B cell (primary cell): ENCODE data around the gene LRRC47. TPM values are rescaled to one million over a fixed set of nuclear protein-coding genes. Genes with fewer than 3 reads are reported as not detected.

ENCODE experiments used
- ATAC-seq: fragments of 200-7000 bp; cut with Tn5 transposase; one replicate; pipeline ENCODE4 v1.10.0; 2021; ENCODE audit warnings: low read depth, mild to moderate bottlenecking, moderate number of reproducible peaks, moderate library complexity
- CTCF ChIA-PET: fragments of 350-600 bp; sonication (Branson Sonifier 250); formaldehyde crosslinking; loops from one replicate; lab custom pipeline; 2021; ENCODE audit warnings: antibody characterized with exemption, inconsistent platforms; lab: Charles Lee
- POLR2A ChIA-PET: fragments of 350-600 bp; sonication (Branson Sonifier 250); formaldehyde crosslinking; loops from one replicate; lab custom pipeline; 2021; ENCODE audit warnings: antibody characterized with exemption; lab: Charles Lee
- DNase-seq: peaks from one replicate; pipeline ENCODE4 v3.0.0; 2013
- H2AFZ ChIP-seq: 2 replicates; pipeline ENCODE4 v1.6.1; 2012; ENCODE audit warnings: mild to moderate bottlenecking, low read depth, low read length; ENCODE audit not compliant: insufficient read depth, poor library complexity, severe bottlenecking
- H3K27ac ChIP-seq, 2 donors: 1 replicate in 1 of 2; 2 replicates in 1 of 2; pipeline ENCODE4 v1.5.1; 2012 to 2013; ENCODE audit warnings: low read length in 2 of 2, mild to moderate bottlenecking in 2 of 2, moderate library complexity in 1 of 2
- H3K27me3 ChIP-seq, 4 experiments: fragments of 200-600 bp in 1 of 4; sonication (generic) in 1 of 4; replicated peaks in 1 of 4; 1 replicate in 2 of 4; 2 replicates in 2 of 4; pipeline versions ENCODE4 v1.6.1 to v1.7.0; 2013 to 2016; ENCODE audit warnings: low read length in 3 of 4, mild to moderate bottlenecking in 2 of 4, mixed read lengths in 1 of 4, moderate library complexity in 1 of 4; ENCODE audit not compliant: insufficient read depth in 4 of 4, control insufficient read depth in 3 of 4; ENCODE audit errors: control extremely low read depth in 1 of 4
- H3K36me3 ChIP-seq, 2 experiments: replicated peaks in 1 of 2; 1 replicate in 1 of 2; 2 replicates in 1 of 2; pipeline versions ENCODE4 v1.6.1 to v1.7.1; 2013; ENCODE audit warnings: low read length in 1 of 2; ENCODE audit not compliant: insufficient read depth in 2 of 2, control insufficient read depth in 1 of 2; ENCODE audit errors: control extremely low read depth in 1 of 2, extremely low read depth in 1 of 2
- H3K4me1 ChIP-seq, 2 donors: fragments of 200-600 bp in 1 of 2; sonication (generic) in 1 of 2; 1 replicate in 1 of 2; 2 replicates in 1 of 2; pipeline versions ENCODE4 v1.5.1 to v1.6.1; 2013 to 2017; ENCODE audit warnings: low read length in 2 of 2; ENCODE audit not compliant: control insufficient read depth in 2 of 2, insufficient read depth in 2 of 2
- H3K4me2 ChIP-seq: replicated peaks from 2 replicates; pipeline ENCODE3; 2012; ENCODE audit warnings: mild to moderate bottlenecking, low read depth, low read length; ENCODE audit not compliant: poor library complexity, severe bottlenecking
- H3K4me3 ChIP-seq, 5 experiments: fragments of 200-600 bp in 1 of 5; sonication (generic) in 1 of 5; 1 replicate in 3 of 5; 2 replicates in 2 of 5; pipeline versions ENCODE4 v1.5.1 to v1.7.0; 2011 to 2016; ENCODE audit warnings: low read length in 4 of 5, mild to moderate bottlenecking in 4 of 5, low read depth in 2 of 5, control low read depth in 1 of 5, moderate library complexity in 1 of 5; ENCODE audit not compliant: insufficient read depth in 1 of 5; ENCODE audit errors: control extremely low read depth in 1 of 5, extremely low read depth in 1 of 5
- H3K79me2 ChIP-seq: fragments of 200-600 bp; sonication (generic); one replicate; pipeline ENCODE4 v1.6.0; 2016; ENCODE audit warnings: low read length; ENCODE audit not compliant: control insufficient read depth, insufficient read depth
- H3K9ac ChIP-seq: fragments of 200-600 bp; sonication (generic); 2 replicates; pipeline ENCODE4 v1.6.1; 2017; ENCODE audit warnings: mild to moderate bottlenecking, low read length, moderate library complexity
- H3K9me3 ChIP-seq, 3 donors: one replicate each; pipeline versions ENCODE4 v1.6.1 to v1.7.1; 2013; ENCODE audit warnings: low read length in 2 of 3; ENCODE audit not compliant: control insufficient read depth in 2 of 3, insufficient read depth in 1 of 3; ENCODE audit errors: control extremely low read depth in 1 of 3
- H4K20me1 ChIP-seq: 2 replicates; pipeline ENCODE4 v1.6.0; 2012; ENCODE audit warnings: mild to moderate bottlenecking, low read length; ENCODE audit not compliant: insufficient read depth, control insufficient read depth, poor library complexity, severe bottlenecking
- H3K27ac Mint-ChIP-seq: one replicate; pipeline ENCODE4 v1.8.0; 2021; ENCODE audit warnings: mixed read lengths
- H3K27me3 Mint-ChIP-seq: one replicate; pipeline ENCODE4 v1.8.0; 2021; ENCODE audit warnings: mixed read lengths
- H3K4me1 Mint-ChIP-seq: one replicate; pipeline ENCODE4 v1.8.0; 2021; ENCODE audit warnings: mixed read lengths
- H3K4me3 Mint-ChIP-seq: one replicate; pipeline ENCODE4 v1.8.0; 2021; ENCODE audit warnings: mixed read lengths
- H3K9me3 Mint-ChIP-seq: one replicate; pipeline ENCODE4 v1.8.0; 2022; ENCODE audit warnings: mixed read lengths; ENCODE audit not compliant: insufficient read depth
- EZH2 ChIP-seq: IDR thresholded peaks from 2 replicates; pipeline ENCODE4 v1.6.1; 2012; ENCODE audit warnings: borderline replicate concordance, low read depth, mild to moderate bottlenecking, moderate library complexity, low read length; ENCODE audit not compliant: insufficient read depth, poor library complexity, severe bottlenecking
- WGBS: methylation state at CpG from one replicate; pipeline ENCODE4 v1.1.5; 2013; ENCODE audit warnings: missing lambda C conversion rate; ENCODE audit not compliant: insufficient coverage; 5-methylcytosine and 5-hydroxymethylcytosine counted together
- intact Hi-C: fragments of 100-400 bp; cut with micrococcal nuclease; formaldehyde crosslinking; loops from one replicate; pipeline ENCODE4 v1.10.0; 2022
- polyA plus RNA-seq: library from polyadenylated mRNA; depleted of rRNA; stranded (reverse); fragments of >200 nt; gene quantifications from 2 replicates; pipeline ENCODE4 v1.2.3, GENCODE V29; 2012
- total RNA-seq, 2 donors: library from RNA; stranded (reverse); fragments of 120-200 nt in 1 of 2; gene quantifications; 1 replicate in 1 of 2; 2 replicates in 1 of 2; pipeline versions ENCODE4 v1.2.3 to v1.2.4, GENCODE V29; 2013 to 2022
- TF ChIP-seq, protein P1 (sequence below): fragments of 200-600 bp; IDR thresholded peaks from one replicate; pipeline ENCODE4 v1.8.0; 2022; ENCODE audit warnings: antibody characterized with exemption, mild to moderate bottlenecking

The LRRC47 gene
- total and polyA plus RNA-seq, 2 donors (not counting 1 experiment from before 2014, with no cell fraction given): 16.7 to 48.2 TPM

DNA sequence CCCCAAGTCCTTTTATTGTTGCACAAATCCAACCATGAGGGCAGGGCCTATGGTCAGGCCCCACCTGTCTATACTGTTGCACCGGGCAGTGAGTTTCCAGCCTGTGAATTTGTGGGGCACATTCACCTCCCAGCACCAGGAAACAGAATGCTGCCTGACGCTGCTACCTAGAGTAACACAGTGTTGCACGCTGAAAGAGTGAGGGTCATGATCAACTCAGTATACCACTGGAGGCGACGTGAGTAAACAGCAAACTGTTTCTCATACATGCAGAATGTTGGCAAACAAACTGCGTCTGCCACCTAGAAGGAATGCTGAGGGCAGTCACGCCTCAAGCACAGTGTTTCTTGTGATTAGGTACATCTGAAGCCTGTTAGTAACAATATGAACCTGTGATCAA is 13.4 kb upstream of the LRRC47 start:
- H3K27ac Mint-ChIP-seq: no peak overlapping the region
- no peaks in the 10 kb centered on the region for H3K27me3 ChIP-seq
- no peaks in the 10 kb centered on the region for H3K9me3 Mint-ChIP-seq
- peaks cover 0 to 7% (median 0%) of the 10 kb centered on the region in 3 donors for H3K9me3 ChIP-seq
- H3K4me3 ChIP-seq: no peak overlapping the region
- no peak for DNase-seq
- WGBS: 88% methylated on average over 6 of the region's 7 CpGs
- ChIA-PET CTCF (no interaction called here), POLR2A (no interaction called here)
- no peaks in the 10 kb centered on the region for H4K20me1 ChIP-seq
- no peak overlapping the region for H2AFZ ChIP-seq
- H3K27me3 Mint-ChIP-seq: peaks cover 14% of the 10 kb centered on the region
- no peaks in the 10 kb centered on the region for H3K79me2 ChIP-seq
- peaks cover 0 to 10% of the 10 kb centered on the region in 2 experiments for H3K36me3 ChIP-seq
- H3K4me1 Mint-ChIP-seq: no peaks in the 10 kb centered on the region
- no peak for ATAC-seq
- no peak overlapping the region for H3K4me3 Mint-ChIP-seq
- no peaks in the 10 kb centered on the region for H3K4me1 ChIP-seq
- TF ChIP-seq EZH2: no peak
- TF ChIP-seq, protein P1, sequence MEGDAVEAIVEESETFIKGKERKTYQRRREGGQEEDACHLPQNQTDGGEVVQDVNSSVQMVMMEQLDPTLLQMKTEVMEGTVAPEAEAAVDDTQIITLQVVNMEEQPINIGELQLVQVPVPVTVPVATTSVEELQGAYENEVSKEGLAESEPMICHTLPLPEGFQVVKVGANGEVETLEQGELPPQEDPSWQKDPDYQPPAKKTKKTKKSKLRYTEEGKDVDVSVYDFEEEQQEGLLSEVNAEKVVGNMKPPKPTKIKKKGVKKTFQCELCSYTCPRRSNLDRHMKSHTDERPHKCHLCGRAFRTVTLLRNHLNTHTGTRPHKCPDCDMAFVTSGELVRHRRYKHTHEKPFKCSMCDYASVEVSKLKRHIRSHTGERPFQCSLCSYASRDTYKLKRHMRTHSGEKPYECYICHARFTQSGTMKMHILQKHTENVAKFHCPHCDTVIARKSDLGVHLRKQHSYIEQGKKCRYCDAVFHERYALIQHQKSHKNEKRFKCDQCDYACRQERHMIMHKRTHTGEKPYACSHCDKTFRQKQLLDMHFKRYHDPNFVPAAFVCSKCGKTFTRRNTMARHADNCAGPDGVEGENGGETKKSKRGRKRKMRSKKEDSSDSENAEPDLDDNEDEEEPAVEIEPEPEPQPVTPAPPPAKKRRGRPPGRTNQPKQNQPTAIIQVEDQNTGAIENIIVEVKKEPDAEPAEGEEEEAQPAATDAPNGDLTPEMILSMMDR: no peak
- intact Hi-C loops: no loop called here
- H3K27ac ChIP-seq: no peak overlapping the region
- H3K4me2 ChIP-seq: no peak overlapping the region
- no peak overlapping the region for H3K9ac ChIP-seq

DNA sequence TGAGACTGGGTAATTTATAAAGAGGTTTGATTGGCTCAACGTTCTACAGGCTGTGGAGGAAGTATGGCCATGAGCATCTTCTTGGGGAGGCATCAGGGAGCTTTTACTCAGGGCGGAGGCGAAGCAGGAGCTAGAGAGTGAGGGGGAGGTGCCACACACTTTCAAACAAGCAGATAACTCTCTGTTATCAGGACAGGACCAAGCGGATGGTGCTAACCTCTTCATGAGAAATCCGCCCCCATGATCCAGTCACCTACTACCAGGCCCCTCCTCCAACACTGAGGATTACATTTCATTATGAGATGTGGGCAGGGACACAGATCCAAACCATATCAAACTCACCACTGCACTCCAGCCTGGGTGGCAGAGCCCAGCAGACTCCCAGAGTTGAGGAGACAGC is 11.5 kb upstream of the LRRC47 start:
- WGBS: 60% methylated on average over 1 of the region's 5 CpGs
- Mint-ChIP-seq H3K4me1 (no peaks in the 10 kb centered on the region), H3K27ac (no peak overlapping the region), H3K27me3 (peaks cover 23% of the 10 kb centered on the region), H3K4me3 (no peak overlapping the region), H3K9me3 (no peaks in the 10 kb centered on the region)
- Histone ChIP-seq H3K4me3 (no peak overlapping the region), H3K36me3 (no peaks in the 10 kb centered on the region), H3K27ac (no peak overlapping the region), H2AFZ (no peak overlapping the region), H3K27me3 (peaks cover 0 to 4% (median 2%) of the 10 kb centered on the region in 4 experiments), H3K4me2 (no peak overlapping the region), H3K4me1 (no peaks in the 10 kb centered on the region), H4K20me1 (no peaks in the 10 kb centered on the region), H3K9ac (no peak overlapping the region), H3K79me2 (no peaks in the 10 kb centered on the region), H3K9me3 (peaks cover 0 to 7% (median 0%) of the 10 kb centered on the region in 3 donors)
- CTCF ChIA-PET: no interaction called here
- ATAC-seq (no peak), DNase-seq (no peak)
- intact Hi-C loops: no loop called here
- TF ChIP-seq, protein P1: no peak
- TF ChIP-seq EZH2: no peak
- POLR2A ChIA-PET: no interaction called here
